WTC11 (cell line): ENCODE data around the gene SCOC.

Source experiments
- CTCF ChIP-seq: fragments of 200-600 bp; IDR thresholded peaks from 2 replicates; pipeline ENCODE4 v1.8.0; 2022; ENCODE audit warnings: antibody characterized with exemption
- USF2 ChIP-seq: sonication (generic); formaldehyde crosslinking; IDR thresholded peaks from 2 replicates; pipeline ENCODE4 v1.8.1; 2023; ENCODE audit warnings: mild to moderate bottlenecking, missing genetic modification reagents, moderate library complexity

GRCh38 chr4:140331245-140331644 is 42.2 kb upstream of the SCOC start:
- TF ChIP-seq CTCF = no peak
- TF ChIP-seq USF2 (CRISPR knock-in tag) = no peak
